GM19351 (cell line): ENCODE results near the gene ZFP3.
"Not testable (repeated sequence)": the region's sequence is repeated elsewhere in the genome, so short reads cannot be mapped to it uniquely, and the experiment has no call there.

Source experiments
- ATAC-seq: cut with Tn5 transposase; IDR thresholded peaks from one replicate; pipeline ENCODE4 v1.9.1; 2021; ENCODE audit warnings: mild to moderate bottlenecking, moderate library complexity; ENCODE audit not compliant: unreplicated experiment

Gene ZFP3

GRCh38 chr17:5136580-5137412 is 58.5 kb downstream of the ZFP3 start:
- ATAC-seq: not testable (repeated sequence)

DNA sequence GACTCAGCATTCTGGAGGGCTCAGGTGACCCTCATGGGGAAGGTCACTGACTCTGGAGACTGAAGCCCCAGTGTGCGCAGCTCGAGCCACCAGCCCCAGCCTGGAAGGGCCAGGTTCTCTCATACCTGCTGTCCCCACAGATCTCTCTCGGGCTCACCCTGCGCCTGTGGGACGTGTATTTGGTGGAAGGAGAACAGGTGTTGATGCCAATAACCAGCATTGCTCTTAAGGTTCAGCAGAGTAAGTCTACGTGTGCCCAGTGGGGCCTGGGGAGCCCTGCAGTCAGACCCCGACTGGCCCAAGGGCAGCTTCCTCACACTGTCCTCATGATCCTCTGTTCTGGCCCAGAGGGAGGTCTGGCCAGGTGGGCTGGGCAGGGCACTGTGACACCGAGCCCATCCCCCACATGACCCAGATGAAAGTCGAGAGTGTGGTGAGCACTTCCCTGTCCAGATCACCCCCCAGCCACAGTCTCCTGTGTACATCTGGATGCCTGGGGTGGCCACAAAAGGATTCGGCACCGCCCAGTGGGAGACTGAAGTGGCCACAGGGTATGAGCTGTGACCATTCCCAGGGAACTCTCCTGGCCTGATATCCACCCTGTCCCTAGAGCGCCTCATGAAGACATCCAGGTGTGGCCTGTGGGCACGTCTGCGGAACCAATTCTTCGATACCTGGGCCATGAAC is 59.4 kb downstream of the ZFP3 start:
- not testable (repeated sequence) for ATAC-seq

DNA sequence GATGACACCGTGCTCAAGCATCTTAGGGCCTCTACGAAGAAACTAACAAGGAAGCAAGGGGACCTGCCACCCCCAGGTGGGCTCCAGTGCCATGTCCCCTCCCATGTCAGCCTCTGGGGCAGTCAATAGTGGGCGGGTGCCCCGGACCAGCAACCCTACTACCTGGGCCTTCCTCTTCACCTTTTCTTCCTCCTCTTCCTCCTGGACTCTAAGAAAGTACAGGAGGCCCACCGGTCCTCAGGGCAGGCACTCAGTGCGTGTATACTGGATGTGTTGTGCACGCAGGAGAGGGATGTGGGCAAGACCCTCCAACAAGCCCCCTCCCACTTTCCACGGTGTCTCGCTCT is 59.9 kb downstream of the ZFP3 start:
- ATAC-seq: not testable (repeated sequence)

GRCh38 chr17:5138616-5139457 is 60.6 kb downstream of the ZFP3 start:
- no peak for ATAC-seq

GRCh38 chr17:5139458-5139732 is 61.1 kb downstream of the ZFP3 start:
- no peak for ATAC-seq

DNA sequence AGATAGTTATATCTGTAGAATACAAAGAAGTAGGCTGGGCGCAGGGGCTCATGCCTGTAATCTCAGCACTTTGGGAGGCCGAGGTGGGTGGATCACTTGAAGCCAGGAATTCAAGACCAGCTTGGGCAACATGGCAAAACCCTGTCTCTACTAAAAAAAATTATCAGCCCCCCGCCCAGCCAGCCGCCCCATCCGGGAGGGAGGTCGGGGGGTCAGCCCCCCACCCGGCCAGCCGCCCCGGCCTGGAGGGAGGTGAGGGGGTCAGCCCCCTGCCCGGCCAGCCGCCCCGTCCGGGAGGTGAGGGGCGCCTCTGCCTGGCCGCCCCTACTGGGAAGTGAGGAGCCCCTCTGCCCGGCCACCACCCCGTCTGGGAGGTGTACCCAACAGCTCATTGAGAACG is 64.6 kb downstream of the ZFP3 start:
- not testable (repeated sequence) for ATAC-seq
